Measurements from ENCODE around the gene ZBTB49.
"Not testable (repeated sequence)": the region's sequence is repeated elsewhere in the genome, so short reads cannot be mapped to it uniquely, and the experiment has no call there.

Gene ZBTB49

DNA sequence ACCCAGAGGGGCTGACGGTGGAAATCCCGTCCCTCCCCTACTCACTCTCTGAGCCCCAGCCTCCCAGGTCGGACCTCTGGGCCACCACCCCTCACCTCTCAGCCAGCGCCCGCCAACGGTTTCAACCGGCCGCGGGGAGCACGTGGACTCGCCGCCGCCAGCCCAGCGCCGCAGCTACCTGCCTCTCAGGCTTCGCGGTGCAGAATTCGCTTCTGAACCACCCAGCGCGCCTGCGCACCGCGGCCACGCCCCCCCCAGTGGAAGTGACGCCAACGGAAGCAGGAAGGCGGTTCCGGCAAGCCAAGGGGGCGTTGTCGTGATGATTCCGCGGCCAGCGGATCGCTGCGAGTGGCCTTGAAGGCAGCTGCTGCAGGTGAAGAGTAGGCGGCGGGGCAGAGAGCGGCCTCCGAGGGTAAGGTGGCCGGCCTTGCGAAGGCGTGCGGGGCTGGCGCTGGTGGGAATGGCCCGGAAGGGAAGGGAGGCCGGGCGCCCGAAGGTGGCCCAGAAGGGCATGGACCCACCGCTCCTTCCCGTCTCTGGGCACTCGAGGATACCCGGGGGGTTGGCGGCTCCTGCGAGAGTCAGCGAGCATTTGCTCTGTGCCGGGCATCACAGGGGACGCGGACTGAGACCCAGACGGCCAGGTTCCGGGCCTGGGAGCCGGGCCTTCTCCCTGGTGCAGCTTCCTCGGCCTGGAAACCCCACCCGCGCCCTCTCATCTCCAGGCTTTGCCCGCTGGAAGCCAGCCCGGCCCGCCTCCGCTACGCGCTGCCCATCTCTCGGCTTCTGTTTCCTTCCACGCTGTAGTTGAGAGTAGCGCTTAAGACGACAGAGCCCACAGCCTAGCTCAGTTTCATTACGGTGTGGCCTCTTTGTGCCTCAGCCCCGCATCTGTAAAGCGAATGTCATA lies at the start of gene ZBTB49, which contains the start of gene LYAR:
Gene ZBTB49, plus strand, starts transcription at position 311 of the 910 bp plus-strand sequence. CDS start 9,695 bp downstream, outside the sequence.
Gene LYAR, minus strand, starts transcription at position 214 of the 910 bp plus-strand sequence. CDS start 6,412 bp downstream, outside the sequence.
- DNase-seq (ENCODE audit: low read depth in 2 of 2) = peak; percentile 93

- DNase-seq (ENCODE audit: low read depth in 2 of 2) = no peak
Measured at GRCh38 chr4:4245172-4245571, 44.9 kb upstream of the ZBTB49 start.

- no peak for DNase-seq (ENCODE audit: low read depth in 2 of 2)
Measured at GRCh38 chr4:4247696-4248028, 42.4 kb upstream of the ZBTB49 start.

GRCh38 chr4:4248029-4248884 lies 41.8 kb upstream of the ZBTB49 start, which contains the start of gene TMEM128:
TSS of gene TMEM128 (minus strand) at chr4:4248223. CDS start at chr4:4248202, 21 bp downstream.
- peak; percentile 83 to 84 for DNase-seq (ENCODE audit: low read depth in 2 of 2)

- no peak for DNase-seq (ENCODE audit: low read depth in 2 of 2)
Measured at GRCh38 chr4:4248885-4249203, 41.2 kb upstream of the ZBTB49 start.

- not testable (repeated sequence) for DNase-seq (ENCODE audit: low read depth in 2 of 2)
Measured at GRCh38 chr4:4249342-4249741, 40.7 kb upstream of the ZBTB49 start.

DNA sequence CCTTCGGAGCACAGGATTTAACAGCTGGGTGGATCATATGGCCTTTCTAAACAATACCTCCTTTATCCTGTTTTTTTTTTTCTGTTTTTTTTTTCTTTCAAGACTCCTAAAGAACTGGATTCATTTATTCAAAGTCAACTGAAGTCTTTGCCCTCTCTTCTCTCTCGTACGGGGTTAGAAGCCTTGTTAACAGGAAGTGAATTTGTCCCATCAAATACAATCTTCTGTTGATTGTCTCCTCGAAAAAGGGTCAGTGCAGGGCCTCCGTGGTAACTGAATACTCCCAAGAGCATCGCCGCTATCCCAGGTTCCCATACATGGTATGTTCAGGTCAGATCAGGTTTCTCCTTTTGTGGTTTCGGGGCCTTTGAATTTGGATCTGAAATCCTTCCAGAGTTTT lies 40.2 kb upstream of the ZBTB49 start:
- DNase-seq (ENCODE audit: low read depth in 2 of 2) = no peak

- DNase-seq (ENCODE audit: low read depth in 2 of 2) = no peak
Measured at GRCh38 chr4:4254199-4254598, 35.9 kb upstream of the ZBTB49 start.

DNA sequence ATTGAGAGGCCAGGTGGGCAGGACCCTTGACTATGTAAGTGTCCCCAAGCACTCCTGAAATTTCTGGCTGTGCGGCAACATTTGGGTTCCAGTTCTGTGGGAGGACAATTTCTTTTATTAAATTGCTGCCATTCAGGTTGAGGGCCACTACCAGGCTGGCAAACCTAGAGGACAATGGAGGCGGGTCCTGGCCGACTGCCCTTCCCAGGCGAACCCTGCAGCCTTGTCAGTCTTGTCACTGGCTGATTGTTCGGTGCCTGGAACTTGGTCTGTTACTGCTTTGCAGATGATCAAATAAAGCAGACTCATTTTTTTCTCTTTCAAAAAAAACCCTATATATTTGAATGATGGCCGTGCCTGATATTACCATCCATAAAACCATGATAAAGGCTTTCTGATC lies 35.4 kb upstream of the ZBTB49 start:
- no peak for DNase-seq (ENCODE audit: low read depth in 2 of 2)

DNA sequence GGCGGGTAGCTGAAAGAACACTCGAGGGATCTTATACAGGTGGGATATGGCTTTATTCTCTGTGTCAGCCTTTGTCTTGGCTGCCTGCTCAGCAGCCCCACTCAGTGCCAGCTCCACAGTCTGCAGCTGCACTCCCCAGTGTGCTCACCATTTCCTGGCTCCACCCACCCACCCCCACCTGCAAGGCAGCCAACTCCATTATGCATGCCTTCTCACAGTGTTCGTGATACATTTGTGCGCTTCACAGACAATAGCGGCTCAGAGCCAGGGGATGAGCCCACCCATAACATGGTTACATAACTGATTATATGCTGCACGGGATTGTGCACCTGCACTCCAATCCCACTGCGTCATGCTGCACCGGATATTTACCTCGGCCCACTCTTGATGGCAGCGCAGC lies 33.3 kb upstream of the ZBTB49 start:
- DNase-seq (ENCODE audit: low read depth in 2 of 2) = no peak

DNA sequence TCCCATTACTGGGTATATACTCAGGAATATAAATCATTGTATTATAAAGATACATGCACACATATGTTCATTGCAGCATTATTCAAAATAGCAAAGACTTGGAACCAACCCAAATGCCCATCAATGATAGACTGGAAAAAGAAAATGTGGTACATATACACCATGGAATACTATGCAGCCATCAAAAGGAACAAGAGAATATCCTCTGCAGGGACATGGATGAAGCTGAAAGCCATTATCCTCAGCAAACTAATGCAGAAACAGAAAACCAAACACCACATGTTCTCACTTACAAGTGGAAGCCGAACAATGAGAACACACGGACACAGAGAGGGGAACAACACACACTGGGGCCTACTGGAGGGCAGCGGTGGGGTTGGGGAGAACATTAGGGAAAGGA lies 32.3 kb upstream of the ZBTB49 start:
- not testable (repeated sequence) for DNase-seq (ENCODE audit: low read depth in 2 of 2)

DNA sequence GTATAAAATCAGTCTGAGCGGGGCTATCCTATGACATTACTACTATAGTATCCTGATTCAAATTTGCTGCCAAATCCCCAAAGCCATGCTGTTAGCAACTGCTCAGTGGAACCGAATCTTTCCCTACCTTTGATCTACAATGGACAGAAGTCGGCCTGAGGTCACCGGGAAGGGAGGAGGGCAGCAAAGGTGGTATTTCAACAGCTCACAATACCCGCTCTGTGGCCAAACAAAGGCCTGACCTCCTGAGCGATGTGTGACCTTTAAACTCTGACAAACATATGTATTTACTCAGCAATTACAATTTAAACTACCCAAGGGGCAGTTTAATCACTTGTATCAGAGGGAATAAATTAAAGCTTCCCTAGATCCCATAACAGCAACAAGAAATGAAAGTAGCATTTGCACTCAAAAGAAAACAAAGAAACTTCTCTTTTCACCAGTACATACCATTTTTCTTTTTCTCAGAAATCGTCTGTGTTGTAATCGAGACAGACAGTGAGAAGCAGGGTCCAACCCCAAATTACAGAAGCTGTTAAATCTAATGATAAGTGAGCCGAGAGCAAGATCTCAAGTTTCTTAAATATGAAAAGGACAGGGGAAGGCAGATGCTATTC lies 30.5 kb upstream of the ZBTB49 start:
- no peak for DNase-seq (ENCODE audit: low read depth in 2 of 2)

DNA sequence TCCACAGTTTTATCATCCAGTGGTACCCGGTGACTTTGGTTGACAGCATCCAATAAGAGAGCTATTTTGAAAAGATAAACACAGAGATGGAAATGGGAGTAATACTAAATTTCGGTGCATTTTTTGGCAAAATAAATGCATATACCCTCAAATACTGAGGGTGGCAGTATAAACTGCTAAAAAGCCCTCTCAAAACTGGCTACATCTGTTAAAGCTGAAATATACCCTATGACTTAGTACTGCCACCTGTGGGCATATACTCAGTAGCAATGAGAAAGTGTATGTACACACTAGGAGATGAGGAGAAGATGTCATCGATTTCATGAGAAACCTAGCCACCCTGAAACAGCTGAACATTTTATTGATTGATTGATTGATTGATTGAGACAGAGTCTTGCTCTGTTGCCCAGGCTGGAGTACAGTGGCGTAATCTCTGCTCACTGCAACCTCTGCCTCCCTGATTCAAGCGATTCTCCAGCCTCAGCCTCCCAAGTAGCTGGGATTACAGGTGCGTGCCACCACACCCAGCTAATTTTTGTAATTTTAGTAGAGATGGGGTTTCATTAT lies 29.8 kb upstream of the ZBTB49 start:
- DNase-seq (ENCODE audit: low read depth in 2 of 2) = no peak

DNA sequence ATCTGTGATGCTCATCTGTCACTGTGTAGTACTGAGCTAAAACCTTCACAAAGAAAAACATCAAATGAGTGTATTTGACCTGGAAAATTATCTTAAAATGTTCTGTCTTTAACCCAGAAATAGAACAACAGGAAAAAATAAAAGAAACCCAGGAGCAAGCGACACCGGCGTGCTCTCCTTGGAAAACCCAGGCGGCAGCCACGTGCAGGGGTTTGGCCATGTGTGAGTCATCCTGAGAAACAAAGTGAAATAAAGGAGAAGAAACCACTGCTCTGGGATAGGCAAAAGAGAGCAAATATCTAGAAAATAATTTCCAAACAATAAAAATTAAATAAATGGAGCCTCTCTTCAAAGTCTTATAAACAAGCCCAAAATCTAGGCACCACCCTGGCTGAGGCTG lies 22.1 kb upstream of the ZBTB49 start:
- no peak for DNase-seq (ENCODE audit: low read depth in 2 of 2)

- no peak for DNase-seq (ENCODE audit: low read depth in 2 of 2)
Measured at GRCh38 chr4:4268776-4269175, 21.3 kb upstream of the ZBTB49 start.

- peak in 1 of 2 donors; percentile 30 for DNase-seq (ENCODE audit: low read depth in 2 of 2)
Measured at GRCh38 chr4:4269331-4269731, 20.7 kb upstream of the ZBTB49 start.

DNA sequence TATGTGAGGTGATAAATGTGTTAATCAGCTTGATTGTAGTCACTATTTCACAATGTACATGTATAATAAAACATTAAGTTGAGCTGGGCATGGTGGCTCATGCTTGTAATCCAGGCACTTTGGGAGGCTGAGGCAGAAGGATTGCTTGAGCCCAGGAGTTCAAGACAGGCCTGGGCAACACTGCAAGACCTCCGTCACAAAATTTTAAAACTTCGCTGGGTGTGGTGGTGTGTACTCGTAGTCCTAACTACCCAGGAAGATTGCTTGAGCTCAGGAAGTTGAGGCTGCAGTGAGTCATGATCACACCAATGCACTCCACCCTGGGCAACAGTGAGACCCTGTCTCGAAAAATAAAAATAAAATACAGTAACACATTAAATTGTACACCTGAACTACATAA lies 20.2 kb upstream of the ZBTB49 start:
- DNase-seq (ENCODE audit: low read depth in 2 of 2) = peak in 1 of 2 donors; percentile 12

- DNase-seq (ENCODE audit: low read depth in 2 of 2) = no peak
Measured at GRCh38 chr4:4270529-4270928, 19.5 kb upstream of the ZBTB49 start.

GRCh38 chr4:4271912-4272311 lies 18.1 kb upstream of the ZBTB49 start:
- DNase-seq (ENCODE audit: low read depth in 2 of 2) = no peak

- DNase-seq (ENCODE audit: low read depth in 2 of 2) = no peak
Measured at GRCh38 chr4:4274226-4274625, 15.8 kb upstream of the ZBTB49 start.

DNA sequence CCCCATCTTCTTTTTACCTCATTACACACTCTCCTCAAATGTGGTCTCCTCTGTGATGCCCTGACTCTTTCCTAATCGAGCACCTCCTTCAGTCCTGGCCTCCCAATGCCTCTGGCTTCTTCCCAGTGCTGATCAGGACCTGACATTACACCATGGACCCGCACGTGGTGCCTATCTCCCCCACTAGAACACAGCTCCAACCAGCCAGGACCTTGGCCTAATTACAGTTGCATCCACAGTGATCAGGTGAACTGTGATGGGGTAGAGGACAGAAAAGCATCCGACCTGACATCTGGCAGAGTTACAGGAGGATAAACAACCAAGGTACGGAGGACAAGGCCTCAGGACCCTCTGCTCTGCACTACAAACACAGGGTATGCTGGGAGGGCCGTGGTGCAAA lies 12.5 kb upstream of the ZBTB49 start:
- no peak for DNase-seq (ENCODE audit: low read depth in 2 of 2)

DNA sequence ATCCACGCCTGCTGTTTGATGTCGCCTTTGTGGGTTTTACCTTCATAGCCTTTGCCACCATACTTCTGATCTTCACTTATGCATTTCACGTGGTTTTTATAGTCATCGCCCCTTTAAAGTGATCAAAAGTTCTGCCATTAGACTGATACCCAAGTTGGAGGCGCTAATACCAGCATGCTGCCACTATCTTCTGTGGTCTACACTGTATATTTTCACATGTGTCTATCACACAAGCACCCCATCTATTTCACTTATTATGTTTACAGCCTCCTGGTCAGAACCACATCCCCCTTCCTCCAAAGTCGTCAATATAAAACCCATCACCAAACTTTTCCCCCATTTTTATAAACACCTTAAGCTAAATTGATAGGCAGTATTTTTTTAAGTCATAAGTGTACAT lies 8.3 kb upstream of the ZBTB49 start:
- DNase-seq (ENCODE audit: low read depth in 2 of 2) = no peak

Measured in stimulated activated CD8-positive, alpha-beta memory T cell treated with anti-CD3 and anti-CD28 coated beads, Interleukin-7, amount 100 ng/mL, for 4 hours (primary cell).